ENCODE data around the gene ZC3H7B.
"Not testable (repeated sequence)": the region's sequence is repeated elsewhere in the genome, so short reads cannot be mapped to it uniquely, and the experiment has no call there.

The ZC3H7B gene

DNA sequence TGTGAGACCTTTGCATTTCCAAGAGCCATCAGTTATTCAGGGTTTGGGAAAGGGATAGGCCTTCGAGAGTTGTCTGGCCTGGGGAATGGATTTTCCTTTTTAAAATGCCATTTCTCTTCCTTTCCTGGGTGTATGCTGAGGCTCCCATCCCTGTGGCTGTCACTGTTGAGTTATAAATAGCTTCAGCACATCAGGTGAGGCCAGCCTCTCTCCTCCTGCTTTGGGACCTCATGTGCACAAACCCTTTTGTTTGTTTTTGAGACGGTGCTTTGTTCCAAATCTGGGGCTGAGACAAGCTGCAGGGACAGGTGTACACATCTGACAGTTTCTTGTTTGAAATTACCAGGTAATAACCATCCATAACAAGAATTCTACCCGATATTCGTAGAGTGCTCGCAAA lies 81.8 kb downstream of the ZC3H7B start:
- DNase-seq: no peak

DNA sequence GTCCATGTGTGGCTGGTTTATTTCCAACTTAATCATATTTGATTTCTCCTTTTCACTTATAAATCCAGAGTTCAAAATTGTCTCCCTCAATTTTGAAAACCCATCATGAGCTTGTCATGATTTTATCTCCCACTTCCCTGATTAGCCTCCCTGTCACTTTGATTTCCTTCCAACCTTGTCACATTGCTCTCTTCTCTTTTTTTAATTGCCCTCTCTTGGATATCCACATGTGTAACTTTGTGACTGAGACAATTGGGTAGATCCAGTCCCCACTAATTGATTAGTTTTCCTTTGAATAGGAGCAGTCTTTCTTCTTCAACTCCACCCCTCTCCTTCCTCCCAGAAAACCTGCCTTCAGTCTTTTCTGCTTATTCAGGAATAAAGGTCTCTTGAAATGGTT lies 82.8 kb downstream of the ZC3H7B start:
- DNase-seq: no peak

DNA sequence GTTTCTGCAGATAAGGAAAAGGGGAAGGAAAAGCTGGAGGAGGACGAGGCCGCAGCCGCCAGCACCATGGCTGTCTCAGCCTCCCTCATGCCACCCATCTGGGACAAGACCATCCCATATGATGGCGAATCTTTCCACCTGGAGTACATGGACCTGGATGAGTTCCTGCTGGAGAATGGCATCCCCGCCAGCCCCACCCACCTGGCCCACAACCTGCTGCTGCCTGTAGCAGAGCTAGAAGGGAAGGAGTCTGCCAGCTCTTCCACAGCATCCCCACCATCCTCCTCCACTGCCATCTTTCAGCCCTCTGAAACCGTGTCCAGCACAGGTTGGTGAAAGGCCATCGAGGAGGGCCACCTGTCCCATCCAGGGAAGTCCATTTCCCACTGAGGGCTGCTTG lies 86.0 kb downstream of the ZC3H7B start:
- DNase-seq: no peak

DNA sequence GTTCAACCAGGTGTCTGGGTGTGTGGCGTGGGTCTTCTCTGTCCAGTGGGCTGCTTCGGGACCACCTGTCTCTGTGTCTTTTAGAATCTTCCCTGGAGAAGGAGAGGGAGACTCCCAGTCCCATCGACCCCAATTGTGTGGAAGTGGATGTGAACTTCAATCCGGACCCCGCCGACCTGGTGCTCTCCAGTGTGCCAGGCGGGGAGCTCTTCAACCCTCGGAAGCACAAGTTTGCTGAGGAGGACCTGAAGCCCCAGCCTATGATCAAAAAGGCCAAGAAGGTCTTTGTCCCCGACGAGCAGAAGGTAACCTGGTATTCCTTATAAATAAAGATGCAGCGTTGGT lies 92.7 kb downstream of the ZC3H7B start:
- no peak for DNase-seq

DNA sequence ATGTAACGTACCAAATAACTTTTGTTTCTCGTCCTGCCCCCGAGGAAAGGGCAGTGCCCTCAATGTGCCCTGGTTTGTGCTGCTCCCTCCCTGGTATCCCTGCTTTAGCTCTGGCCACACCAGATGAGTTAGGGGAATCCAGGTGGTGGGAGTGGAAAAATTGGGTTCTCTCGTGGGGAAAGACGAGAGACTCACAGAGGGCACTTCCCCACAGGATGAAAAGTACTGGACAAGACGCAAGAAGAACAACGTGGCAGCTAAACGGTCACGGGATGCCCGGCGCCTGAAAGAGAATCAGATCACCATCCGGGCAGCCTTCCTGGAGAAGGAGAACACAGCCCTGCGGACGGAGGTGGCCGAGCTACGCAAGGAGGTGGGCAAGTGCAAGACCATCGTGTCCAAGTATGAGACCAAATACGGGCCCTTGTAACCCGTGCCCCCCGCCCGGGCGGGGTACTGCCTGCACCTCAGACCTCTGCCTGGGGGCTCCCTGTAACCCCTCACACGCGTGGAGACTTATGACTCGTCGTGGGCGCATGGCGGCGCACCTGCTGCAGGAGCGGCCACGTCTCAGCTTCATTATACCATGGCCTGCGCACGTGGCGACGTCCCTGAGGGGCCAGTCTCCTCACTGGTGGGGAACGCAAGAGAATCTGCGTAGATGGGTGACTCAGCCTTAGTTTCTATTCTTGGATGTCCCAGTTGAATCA lies 94.4 kb downstream of the ZC3H7B start:
- DNase-seq: no peak

DNA sequence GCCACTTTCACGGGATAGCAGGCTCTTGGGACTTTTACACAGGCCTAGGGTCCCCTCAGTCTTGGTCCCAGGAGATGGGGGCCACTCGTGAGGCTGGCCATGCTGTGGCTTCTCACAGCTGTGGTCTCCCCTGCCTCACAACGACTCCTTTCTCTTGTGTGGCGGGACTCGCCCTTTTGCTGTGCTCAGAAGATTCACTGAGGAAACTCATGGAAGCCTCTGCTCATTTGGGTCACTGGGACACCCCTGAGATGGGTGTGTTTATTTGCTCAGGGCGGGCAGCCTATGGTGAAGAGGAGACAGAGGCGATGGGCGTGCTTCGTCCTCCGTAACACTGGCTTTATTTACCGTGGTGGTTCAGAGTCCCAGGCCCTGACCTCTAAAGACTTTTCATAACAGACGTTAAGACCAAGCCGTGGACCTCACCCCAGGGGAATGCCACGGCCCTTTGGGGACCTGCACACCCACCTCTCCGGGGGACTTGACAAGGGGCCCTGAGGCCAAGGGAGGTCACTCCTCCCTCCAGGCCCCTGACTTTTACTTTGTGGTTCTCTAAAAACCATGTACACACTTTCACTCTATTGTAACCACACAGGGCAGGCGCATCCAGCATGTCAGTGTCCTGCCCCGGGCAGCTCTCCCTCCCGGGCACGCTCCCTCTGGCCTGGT lies 96.0 kb downstream of the ZC3H7B start:
- DNase-seq: no peak

DNA sequence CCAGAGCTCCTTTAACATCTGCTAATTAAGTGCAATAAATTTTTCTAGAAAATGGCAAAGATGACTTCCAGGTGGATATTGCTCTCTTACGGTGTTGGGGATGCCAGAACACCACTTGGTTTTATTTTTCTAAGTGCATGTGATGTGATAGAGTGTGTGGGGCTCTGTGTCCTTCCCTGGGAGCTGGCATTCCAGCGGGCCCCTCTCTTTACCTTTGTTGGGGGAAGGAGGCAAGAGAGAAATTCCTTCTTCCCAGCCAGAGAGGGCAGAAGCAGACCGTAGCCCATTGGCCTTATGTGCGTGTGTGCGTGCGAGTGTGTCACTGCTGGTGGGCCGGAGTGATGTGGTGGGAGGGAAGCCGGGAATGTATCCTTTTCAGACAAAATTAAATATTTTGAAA lies 97.6 kb downstream of the ZC3H7B start:
- DNase-seq: no peak

DNA sequence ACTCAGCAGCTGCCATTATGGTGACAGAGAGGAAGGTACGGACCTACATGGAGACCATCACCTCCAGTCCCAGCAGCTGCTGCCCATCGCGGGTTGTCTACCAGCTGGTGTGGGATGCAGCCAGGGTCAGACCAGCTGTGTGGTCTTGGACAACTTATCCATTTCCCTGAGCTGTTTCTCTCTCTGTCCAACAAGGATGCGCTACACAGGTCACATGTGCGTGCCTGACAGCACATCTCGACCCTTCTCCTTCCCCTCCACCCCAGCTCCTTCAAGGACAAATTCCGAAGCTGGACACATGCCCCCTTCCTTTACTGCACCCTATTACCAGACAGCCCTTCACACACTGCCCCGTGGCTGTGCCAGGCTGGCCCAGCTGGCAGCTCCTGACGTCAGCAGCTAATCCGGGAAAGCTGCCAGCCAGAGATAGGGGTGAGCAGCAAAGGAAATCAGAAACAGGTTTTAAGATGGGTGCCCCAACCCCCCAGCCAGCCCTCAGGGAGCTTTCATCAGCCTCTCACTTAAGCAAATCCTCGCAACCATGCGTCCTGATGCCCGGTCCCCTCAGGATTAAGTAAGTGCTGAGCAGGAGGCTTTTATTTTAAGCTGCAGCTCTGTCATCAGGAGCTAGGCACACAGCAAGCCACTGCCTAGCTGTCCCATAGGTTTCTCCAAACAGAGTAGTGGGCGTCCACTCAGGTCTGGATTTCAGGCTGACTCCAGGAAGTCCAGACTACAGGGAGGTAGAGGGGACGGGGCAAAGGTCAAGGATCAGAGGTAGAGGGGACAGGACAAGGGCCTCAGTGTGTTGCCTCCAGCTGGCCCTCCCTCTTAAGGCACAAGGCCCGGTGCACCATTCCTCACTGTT lies 100.7 kb downstream of the ZC3H7B start:
- DNase-seq: peak; percentile 76

DNA sequence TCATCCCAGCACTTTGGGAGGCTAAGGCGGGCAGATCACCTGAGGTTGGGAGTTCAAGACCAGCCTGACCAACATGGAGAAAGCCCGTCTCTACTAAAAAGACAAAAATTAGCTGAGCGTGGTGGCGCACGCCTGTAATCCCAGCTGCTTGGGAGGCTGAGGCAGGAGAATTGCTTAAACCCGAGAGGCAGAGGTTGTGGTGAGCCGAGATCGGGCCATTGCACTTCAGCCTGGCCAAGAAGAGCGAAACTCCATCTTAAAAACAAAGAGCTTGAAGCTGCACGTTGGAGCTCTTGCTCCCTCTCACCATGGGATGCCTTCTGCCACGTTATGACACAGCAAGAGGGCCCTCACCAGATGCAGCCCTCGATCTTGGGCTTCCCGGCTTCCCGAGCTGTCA lies 101.5 kb downstream of the ZC3H7B start:
- DNase-seq: not testable (repeated sequence)

DNA sequence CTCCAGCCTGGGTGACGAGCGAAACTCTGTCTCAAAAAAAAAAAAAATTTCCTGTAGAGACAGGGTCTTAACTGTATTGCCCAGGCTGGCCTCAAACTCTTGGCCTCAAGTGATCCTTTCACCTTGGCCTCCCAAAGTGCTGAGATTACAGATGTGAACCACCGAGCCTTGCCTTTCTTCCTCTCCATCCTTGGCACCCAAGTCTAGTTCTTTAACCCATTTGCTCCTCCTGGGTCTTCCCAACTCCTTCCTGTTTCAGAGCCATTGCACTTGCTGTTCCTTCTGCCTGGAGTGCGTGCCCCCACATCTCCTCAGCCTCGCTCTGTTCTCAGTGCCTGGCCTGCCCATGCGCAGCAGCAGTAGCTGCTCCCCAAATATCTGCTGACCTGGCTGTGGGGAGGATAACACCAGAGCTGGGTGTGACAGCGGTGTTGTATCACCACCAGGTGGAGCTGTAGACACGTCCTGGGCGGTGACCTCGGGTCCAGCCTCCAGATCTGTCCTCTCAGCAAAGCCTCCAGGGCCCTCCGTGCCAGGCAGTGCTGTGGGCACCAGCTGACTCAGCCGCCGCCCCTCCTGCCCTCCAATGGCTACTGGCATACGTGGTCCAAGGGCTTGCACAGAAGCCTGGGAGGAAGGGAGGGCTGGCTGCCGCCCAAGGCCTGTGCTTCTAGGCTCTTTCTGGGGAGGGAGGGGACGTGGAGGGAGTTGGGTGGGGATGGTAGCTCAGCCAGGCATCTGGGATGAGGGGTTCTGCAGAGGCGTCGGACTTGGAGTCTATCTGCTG lies 102.4 kb downstream of the ZC3H7B start:
- peak; percentile 81 for DNase-seq

DNA sequence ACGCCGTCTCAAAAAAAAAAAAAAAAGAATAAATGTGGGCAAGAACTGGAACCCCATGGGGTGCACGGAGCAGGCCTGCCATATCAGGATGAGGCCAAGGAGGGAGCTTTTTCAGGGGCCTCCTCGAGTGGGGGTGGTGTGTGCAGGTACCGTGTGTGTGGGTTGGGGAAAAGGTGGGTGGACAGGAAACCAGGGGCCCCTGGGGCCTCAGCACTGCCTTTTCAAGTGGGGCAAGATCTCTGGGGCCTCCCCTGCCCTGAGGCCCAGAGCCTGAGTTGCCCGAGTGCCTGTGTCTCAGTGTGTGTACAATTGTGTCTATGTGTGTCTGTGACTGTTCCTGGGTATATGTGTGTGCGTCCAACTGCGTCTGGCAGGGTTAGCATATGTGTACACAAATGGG lies 104.3 kb downstream of the ZC3H7B start:
- no peak for DNase-seq

DNA sequence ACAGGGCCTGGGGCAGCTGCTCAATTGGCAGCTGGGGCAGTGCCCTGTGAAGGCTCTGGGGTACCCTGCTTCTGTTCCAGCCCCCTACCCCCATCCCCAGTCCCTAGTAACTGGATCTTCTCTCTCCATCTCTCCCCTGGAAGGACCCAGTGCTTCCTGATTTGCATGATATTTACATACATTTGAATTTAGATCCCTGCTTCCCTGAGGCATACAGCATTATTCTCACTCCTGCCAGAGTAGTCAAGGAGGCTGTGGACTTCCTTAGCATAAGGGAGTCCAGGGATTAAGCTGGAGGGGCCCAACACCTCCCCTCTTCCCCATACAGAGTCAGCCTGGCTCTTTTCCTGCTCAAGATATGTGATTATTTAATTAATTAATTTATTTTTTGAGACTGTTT lies 105.1 kb downstream of the ZC3H7B start:
- DNase-seq: no peak

DNA sequence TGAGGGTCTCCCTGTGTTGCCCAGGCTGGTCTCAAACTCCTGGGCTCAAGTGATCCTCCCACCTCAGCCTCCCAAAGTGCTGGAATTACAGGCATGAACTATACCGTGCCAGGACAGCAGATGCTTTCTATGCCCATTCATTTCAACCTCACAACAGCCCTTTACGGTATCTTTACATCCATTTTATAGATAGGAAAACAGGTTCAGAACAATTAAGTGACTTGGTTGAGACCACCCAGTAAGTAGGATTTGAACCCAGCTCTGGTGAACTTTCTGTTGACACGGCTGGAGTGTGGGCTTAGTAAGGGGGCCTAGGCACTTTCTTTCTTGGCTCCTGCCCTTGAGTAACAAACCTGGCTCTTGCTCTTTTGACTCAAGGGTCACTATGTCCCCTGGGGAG lies 106.1 kb downstream of the ZC3H7B start:
- no peak for DNase-seq

DNA sequence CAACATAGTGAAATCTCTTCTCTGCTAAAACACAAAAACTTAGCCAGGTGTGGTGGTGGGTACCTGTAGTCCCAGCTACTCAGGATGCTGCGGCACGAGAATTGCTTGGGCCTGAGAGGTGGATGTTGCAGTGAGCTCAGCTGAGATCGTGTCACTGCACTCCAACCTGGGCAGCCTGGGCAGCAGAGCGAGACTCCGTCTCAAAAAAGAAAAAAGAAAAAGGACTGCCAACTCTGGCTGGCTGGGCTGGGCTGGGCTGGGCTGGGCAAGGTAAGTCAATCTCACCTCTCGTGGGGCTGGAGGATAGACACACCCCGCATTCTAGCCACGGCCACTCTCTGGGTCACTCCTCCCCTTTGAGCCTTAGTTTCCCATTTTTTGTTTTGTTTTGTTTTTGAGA lies 107.3 kb downstream of the ZC3H7B start:
- no peak for DNase-seq
